Adrenal gland (tissue), 12 donors: ENCODE results near the gene SYCN. TPM values are rescaled to one million over a fixed set of nuclear protein-coding genes. Genes with fewer than 3 reads are reported as not detected.

ENCODE experiments used
- DNase-seq, 7 donors: peaks; one replicate each; pipeline ENCODE4 v3.0.0-alpha.2; 2019 to 2020
- H3K27ac ChIP-seq, 5 donors: fragments of 200-600 bp; sonication (generic) in 4 of 5; 1 replicate in 3 of 5; 2 replicates in 2 of 5; pipeline versions ENCODE4 v1.5.1 to v1.8.0; 2016 to 2020; ENCODE audit warnings: mild to moderate bottlenecking in 1 of 5
- H3K27me3 ChIP-seq: fragments of 200-600 bp; 2 replicates; pipeline ENCODE4 v1.8.0; 2021
- H3K36me3 ChIP-seq, 2 donors: fragments of 200-600 bp; replicated peaks in 1 of 2; 1 replicate in 1 of 2; 2 replicates in 1 of 2; pipeline versions ENCODE4 v1.5.1 to v1.8.0; 2018 to 2022
- H3K4me1 ChIP-seq, 2 donors: fragments of 200-600 bp; replicated peaks in 1 of 2; 1 replicate in 1 of 2; 2 replicates in 1 of 2; pipeline versions ENCODE4 v1.5.1 to v1.8.0; 2018 to 2021
- H3K4me3 ChIP-seq, 4 donors: fragments of 200-600 bp; sonication (generic) in 3 of 4; one replicate each; pipeline ENCODE4 v1.5.1; 2016 to 2018
- H3K9me3 ChIP-seq, 3 donors: fragments of 200-600 bp; sonication (generic) in 1 of 3; replicated peaks in 1 of 3; 1 replicate in 2 of 3; 2 replicates in 1 of 3; pipeline versions ENCODE4 v1.5.1 to v1.8.0; 2016 to 2021
- CTCF ChIP-seq, 6 experiments: fragments of 450-650 bp in 4 of 6; fragments of 200-600 bp in 2 of 6; sonication (generic) in 1 of 6; IDR thresholded peaks; 1 replicate in 5 of 6; 2 replicates in 1 of 6; pipeline versions ENCODE4 v1.5.1 to v1.8.0; 2016 to 2021; ENCODE audit warnings: antibody characterized with exemption in 6 of 6, mild to moderate bottlenecking in 2 of 6, moderate library complexity in 1 of 6
- POLR2A ChIP-seq, 2 donors: fragments of 450-650 bp; IDR thresholded peaks; one replicate each; pipeline ENCODE4 v1.6.1; 2017; ENCODE audit warnings: antibody characterized with exemption in 2 of 2, mild to moderate bottlenecking in 2 of 2, moderate library complexity in 1 of 2
- WGBS, 4 donors: extraction: QIAGEN DNeasy Blood & Tissue Kit in 2 of 4; methylation state at CpG; one replicate each; pipeline versions ENCODE4 v1.1.5 to v1.1.7; 2013 to 2017; 5-methylcytosine and 5-hydroxymethylcytosine counted together
- intact Hi-C, 2 donors: fragments of 100-400 bp; cut with DNase I; formaldehyde crosslinking; loops; one replicate each; pipeline versions ENCODE4 v1.14.1 to v1.15.0; 2022 to 2023
- polyA plus RNA-seq, 3 donors: library from polyadenylated mRNA; stranded (reverse); fragments of 200-250 nt in 2 of 3; fragments of 350-450 nt in 1 of 3; fragmentation: Illumina TruSeq in 1 of 3; extraction: RNeasy Lipid Tissue Mini Kit (QIAGEN cat#74804) in 1 of 3; gene quantifications; one replicate each; pipeline ENCODE4 v1.2.3, GENCODE V29; 2013 to 2014
- total RNA-seq, 9 donors: library from RNA; depleted of rRNA in 4 of 9; stranded (reverse); fragments of >200 nt in 4 of 9; fragments of 120-200 nt in 1 of 9; fragmentation: NEBNext Ultra II Directional in 1 of 9; extraction: Animal tissue kit (Norgen Biotek cat#: 25700) in 1 of 9; gene quantifications; one replicate each; pipeline versions ENCODE4 v1.1.0 to v1.2.4, GENCODE V29; 2013 to 2023
- donor health status: healthy with polysubstance abuse.
- donor health status: Bipolar disorder and iron deficiency.
- donor health status: DM: yes; HTN: yes; CAD: no.
- donor health status: DM: no; HTN: no; CAD: no.
- donor health status: DM: no; HTN: no; CAD: no.
- donor health status: DM: yes; HTN: yes; CAD: no.

Gene SYCN
- total and polyA plus RNA-seq, 12 donors = 0.43 to 0.76 (median 0.67) TPM; not detected in 9

GRCh38 chr19:39180749-39181148 lies 23.3 kb downstream of the SYCN start:
- Histone ChIP-seq H3K36me3 (peaks cover 0 to 23% of the 10 kb centered on the region in 2 donors), H3K9me3 (no peaks in the 10 kb centered on the region), H3K4me1 (no peaks in the 10 kb centered on the region), H3K27me3 (no peaks in the 10 kb centered on the region), H3K27ac (no peak overlapping the region), H3K4me3 (no peak overlapping the region)
- no peak for TF ChIP-seq POLR2A (IDR thresholded peaks at IDR 0.05)
- no peak for TF ChIP-seq CTCF (IDR thresholded peaks at IDR 0.05)
- DNase-seq = no peak
- WGBS, 4 donors = 75 to 85% (median 82%) methylated on average over 8 to 9 of the region's 9 CpGs
- intact Hi-C loops = no loop called here

GRCh38 chr19:39179754-39180153 lies 24.3 kb downstream of the SYCN start:
- no peak for TF ChIP-seq POLR2A (IDR thresholded peaks at IDR 0.05)
- TF ChIP-seq CTCF (IDR thresholded peaks at IDR 0.05) = no peak
- intact Hi-C loops = no loop called here

GRCh38 chr19:39178296-39179006 lies 25.6 kb downstream of the SYCN start:
- Histone ChIP-seq H3K4me1 (no peaks in the 10 kb centered on the region), H3K36me3 (peaks cover 0 to 37% of the 10 kb centered on the region in 2 donors), H3K27me3 (no peaks in the 10 kb centered on the region), H3K27ac (no peak overlapping the region), H3K4me3 (no peak overlapping the region), H3K9me3 (no peaks in the 10 kb centered on the region)
- TF ChIP-seq POLR2A (IDR thresholded peaks at IDR 0.05) = no peak
- TF ChIP-seq CTCF (IDR thresholded peaks at IDR 0.05) = no peak
- intact Hi-C loops = no loop called here
- no peak for DNase-seq
- WGBS, 4 donors = 81 to 93% (median 92%) methylated on average over 9 to 30 of the region's 30 CpGs

More at GRCh38 chr19:39179754-39180153, 24.3 kb downstream of the SYCN start:
- DNase-seq = no peak
- Histone ChIP-seq H3K4me3 (no peak overlapping the region), H3K4me1 (no peaks in the 10 kb centered on the region), H3K27me3 (no peaks in the 10 kb centered on the region), H3K9me3 (no peaks in the 10 kb centered on the region), H3K27ac (no peak overlapping the region), H3K36me3 (peaks cover 0 to 33% of the 10 kb centered on the region in 2 donors)
- 92 to 100% (median 96%) methylated on average over 1 to 10 of the region's 10 CpGs for WGBS, 4 donors

- H3K4me3 ChIP-seq = no peak overlapping the region
- peaks cover 0 to 44% of the 10 kb centered on the region in 2 donors for H3K36me3 ChIP-seq
- WGBS, 4 donors = 87 to 100% (median 92%) methylated on average over 3 to 11 of the region's 11 CpGs
- intact Hi-C loops = no loop called here
- no peaks in the 10 kb centered on the region for H3K27me3 ChIP-seq
- H3K4me1 ChIP-seq = no peaks in the 10 kb centered on the region
- TF ChIP-seq POLR2A (IDR thresholded peaks at IDR 0.05) = no peak
- no peak for TF ChIP-seq CTCF (IDR thresholded peaks at IDR 0.05)
- DNase-seq = no peak
- H3K9me3 ChIP-seq = no peaks in the 10 kb centered on the region
- no peak overlapping the region for H3K27ac ChIP-seq
Measured at GRCh38 chr19:39177736-39178135, 26.3 kb downstream of the SYCN start.
